Measurements from ENCODE around the gene DENND4A. TPM values are rescaled to one million over a fixed set of nuclear protein-coding genes. Genes with fewer than 3 reads are reported as not detected.

Gene DENND4A
- total RNA-seq, 1 donor from 2014 or later = 17.1 TPM

- peak; percentile 43 for DNase-seq (ENCODE audit: low spot score)
- Mint-ChIP-seq H3K4me1 (ENCODE audit: unreplicated experiment) (peaks cover 32% of the 10 kb centered on the region), H3K9me3 (ENCODE audit: unreplicated experiment) (peaks cover 3% of the 10 kb centered on the region), H3K36me3 (ENCODE audit: low read depth, unreplicated experiment) (no peaks in the 10 kb centered on the region), H3K27ac (ENCODE audit: unreplicated experiment) (peak overlapping the region; percentile 95), H3K4me3 (ENCODE audit: unreplicated experiment) (no peak overlapping the region), H3K27me3 (ENCODE audit: unreplicated experiment) (peaks cover 3% of the 10 kb centered on the region)
- TF ChIP-seq, protein P1, sequence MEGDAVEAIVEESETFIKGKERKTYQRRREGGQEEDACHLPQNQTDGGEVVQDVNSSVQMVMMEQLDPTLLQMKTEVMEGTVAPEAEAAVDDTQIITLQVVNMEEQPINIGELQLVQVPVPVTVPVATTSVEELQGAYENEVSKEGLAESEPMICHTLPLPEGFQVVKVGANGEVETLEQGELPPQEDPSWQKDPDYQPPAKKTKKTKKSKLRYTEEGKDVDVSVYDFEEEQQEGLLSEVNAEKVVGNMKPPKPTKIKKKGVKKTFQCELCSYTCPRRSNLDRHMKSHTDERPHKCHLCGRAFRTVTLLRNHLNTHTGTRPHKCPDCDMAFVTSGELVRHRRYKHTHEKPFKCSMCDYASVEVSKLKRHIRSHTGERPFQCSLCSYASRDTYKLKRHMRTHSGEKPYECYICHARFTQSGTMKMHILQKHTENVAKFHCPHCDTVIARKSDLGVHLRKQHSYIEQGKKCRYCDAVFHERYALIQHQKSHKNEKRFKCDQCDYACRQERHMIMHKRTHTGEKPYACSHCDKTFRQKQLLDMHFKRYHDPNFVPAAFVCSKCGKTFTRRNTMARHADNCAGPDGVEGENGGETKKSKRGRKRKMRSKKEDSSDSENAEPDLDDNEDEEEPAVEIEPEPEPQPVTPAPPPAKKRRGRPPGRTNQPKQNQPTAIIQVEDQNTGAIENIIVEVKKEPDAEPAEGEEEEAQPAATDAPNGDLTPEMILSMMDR (IDR thresholded peaks at IDR 0.05; ENCODE audit: unreplicated experiment) = no peak
Observed at GRCh38 chr15:65827065-65827464, 35.0 kb upstream of the DENND4A start.

GRCh38 chr15:65824941-65825544 lies 33.0 kb upstream of the DENND4A start:
- Mint-ChIP-seq H3K4me1 (ENCODE audit: unreplicated experiment) (peaks cover 22% of the 10 kb centered on the region), H3K27ac (ENCODE audit: unreplicated experiment) (peak overlapping the region; percentile 24), H3K27me3 (ENCODE audit: unreplicated experiment) (peaks cover 3% of the 10 kb centered on the region), H3K9me3 (ENCODE audit: unreplicated experiment) (peaks cover 3% of the 10 kb centered on the region), H3K4me3 (ENCODE audit: unreplicated experiment) (no peak overlapping the region), H3K36me3 (ENCODE audit: low read depth, unreplicated experiment) (no peaks in the 10 kb centered on the region)
- TF ChIP-seq, protein P1 (IDR thresholded peaks at IDR 0.05; ENCODE audit: unreplicated experiment) = no peak
- DNase-seq (ENCODE audit: low spot score) = no peak

- peaks cover 3% of the 10 kb centered on the region for H3K9me3 Mint-ChIP-seq (ENCODE audit: unreplicated experiment)
- H3K27me3 Mint-ChIP-seq (ENCODE audit: unreplicated experiment) = peaks cover 3% of the 10 kb centered on the region
- H3K36me3 Mint-ChIP-seq (ENCODE audit: low read depth, unreplicated experiment) = no peaks in the 10 kb centered on the region
- H3K4me3 Mint-ChIP-seq (ENCODE audit: unreplicated experiment) = no peak overlapping the region
- peak; percentile 68 for DNase-seq (ENCODE audit: low spot score)
- TF ChIP-seq, protein P1 (IDR thresholded peaks at IDR 0.05; ENCODE audit: unreplicated experiment) = peak; percentile 37
- H3K27ac Mint-ChIP-seq (ENCODE audit: unreplicated experiment) = peak overlapping the region; percentile 55
- H3K4me1 Mint-ChIP-seq (ENCODE audit: unreplicated experiment) = peaks cover 22% of the 10 kb centered on the region
Observed at GRCh38 chr15:65824031-65824743, 32.1 kb upstream of the DENND4A start.

GRCh38 chr15:65822316-65822715 lies 30.2 kb upstream of the DENND4A start:
- TF ChIP-seq, protein P1 (IDR thresholded peaks at IDR 0.05; ENCODE audit: unreplicated experiment) = no peak
- peaks cover 3% of the 10 kb centered on the region for H3K9me3 Mint-ChIP-seq (ENCODE audit: unreplicated experiment)

GRCh38 chr15:65821070-65821469 lies 29.0 kb upstream of the DENND4A start:
- Mint-ChIP-seq H3K9me3 (ENCODE audit: unreplicated experiment) (peaks cover 3% of the 10 kb centered on the region), H3K4me1 (ENCODE audit: unreplicated experiment) (peaks cover 3% of the 10 kb centered on the region)

More at GRCh38 chr15:65822316-65822715, 30.2 kb upstream of the DENND4A start:
- DNase-seq (ENCODE audit: low spot score) = no peak
- Mint-ChIP-seq H3K36me3 (ENCODE audit: low read depth, unreplicated experiment) (no peaks in the 10 kb centered on the region), H3K27me3 (ENCODE audit: unreplicated experiment) (peaks cover 3% of the 10 kb centered on the region), H3K4me3 (ENCODE audit: unreplicated experiment) (no peak overlapping the region), H3K4me1 (ENCODE audit: unreplicated experiment) (peaks cover 7% of the 10 kb centered on the region), H3K27ac (ENCODE audit: unreplicated experiment) (no peak overlapping the region)

More at GRCh38 chr15:65821070-65821469, 29.0 kb upstream of the DENND4A start:
- H3K36me3 Mint-ChIP-seq (ENCODE audit: low read depth, unreplicated experiment) = peaks cover 4% of the 10 kb centered on the region
- DNase-seq (ENCODE audit: low spot score) = no peak
- H3K4me3 Mint-ChIP-seq (ENCODE audit: unreplicated experiment) = no peak overlapping the region
- TF ChIP-seq, protein P1 (IDR thresholded peaks at IDR 0.05; ENCODE audit: unreplicated experiment) = no peak
- peaks cover 4% of the 10 kb centered on the region for H3K27me3 Mint-ChIP-seq (ENCODE audit: unreplicated experiment)
- H3K27ac Mint-ChIP-seq (ENCODE audit: unreplicated experiment) = no peak overlapping the region

All from endothelial cell (in vitro differentiated cells).